IMR-90 (cell line): ENCODE measurements around the gene HIVEP1. TPM values are rescaled to one million over a fixed set of nuclear protein-coding genes. Genes with fewer than 3 reads are reported as not detected.

ENCODE experiments used
- ATAC-seq: fragments of 200-7000 bp; cut with Tn5 transposase; 2 replicates; pipeline ENCODE4 v1.9.1; 2020; ENCODE audit warnings: low read depth, mild to moderate bottlenecking, moderate library complexity
- BruUV-seq: library from RNA; stranded (reverse); fragments of 400-500 nt; replicated peaks from 2 replicates; lab custom pipeline; 2021; lab: Mats Ljungman, UMichigan
- CTCF ChIA-PET: fragments of 300-600 bp; formaldehyde crosslinking; extraction: SDS; loops from one replicate; lab custom pipeline; 2021; ENCODE audit warnings: antibody characterized with exemption; lab: Yijun Ruan, JAX
- POLR2A ChIA-PET: fragments of 300-600 bp; sonication (Branson Sonifier 250); formaldehyde crosslinking; loops from one replicate; lab custom pipeline; 2022; ENCODE audit warnings: antibody characterized with exemption; ENCODE audit not compliant: unreplicated experiment; lab: Charles Lee
- DNase-seq: peaks from one replicate; pipeline ENCODE4 v3.0.0; 2013
- H2AFZ ChIP-seq: replicated peaks from 2 replicates; pipeline ENCODE3; 2013; ENCODE audit warnings: low read length, mild to moderate bottlenecking; ENCODE audit not compliant: poor library complexity
- H2AK5ac ChIP-seq: 2 replicates; pipeline ENCODE4 v1.6.1; 2013; ENCODE audit warnings: low read depth, low read length, inconsistent platforms
- H2AK9ac ChIP-seq: replicated peaks from 2 replicates; pipeline ENCODE3; 2013; ENCODE audit warnings: mild to moderate bottlenecking, low read depth, low read length, moderate library complexity; ENCODE audit not compliant: poor library complexity
- H2BK120ac ChIP-seq: 2 replicates; pipeline ENCODE4 v1.6.1; 2013; ENCODE audit warnings: low read depth, low read length, inconsistent platforms
- H2BK15ac ChIP-seq: 3 replicates; pipeline ENCODE4 v1.6.1; 2013; ENCODE audit warnings: low read depth, low read length, inconsistent platforms
- H2BK20ac ChIP-seq: 2 replicates; pipeline ENCODE4 v1.6.1; 2013; ENCODE audit warnings: low read depth, mild to moderate bottlenecking, inconsistent platforms, low read length, moderate library complexity
- H2BK5ac ChIP-seq: 2 replicates; pipeline ENCODE4 v1.6.1; 2013; ENCODE audit warnings: mild to moderate bottlenecking, low read depth, low read length, inconsistent platforms; ENCODE audit not compliant: poor library complexity, severe bottlenecking
- H3K14ac ChIP-seq: replicated peaks from 2 replicates; pipeline ENCODE4 v1.6.1; 2013; ENCODE audit warnings: low read depth, low read length, inconsistent platforms
- H3K18ac ChIP-seq: 2 replicates; pipeline ENCODE4 v1.6.1; 2013; ENCODE audit warnings: low read depth, low read length, control low read depth
- H3K23ac ChIP-seq: 2 replicates; pipeline ENCODE4 v1.6.1; 2013; ENCODE audit warnings: low read depth, low read length, inconsistent platforms
- H3K27ac ChIP-seq: 2 replicates; pipeline ENCODE4 v1.5.1; 2013; ENCODE audit warnings: mild to moderate bottlenecking, control low read depth, low read length; ENCODE audit not compliant: insufficient read depth
- H3K27me3 ChIP-seq: 2 replicates; pipeline ENCODE4 v1.6.1; 2013; ENCODE audit warnings: low read length; ENCODE audit not compliant: control insufficient read depth, insufficient read depth
- H3K36me3 ChIP-seq: 2 replicates; pipeline ENCODE4 v1.6.1; 2013; ENCODE audit warnings: low read length, mixed read lengths; ENCODE audit not compliant: control insufficient read depth, insufficient read depth
- H3K4ac ChIP-seq: 2 replicates; pipeline ENCODE4 v1.6.1; 2013; ENCODE audit warnings: low read depth, low read length, inconsistent platforms
- H3K4me1 ChIP-seq: 2 replicates; pipeline ENCODE4 v1.6.1; 2013; ENCODE audit warnings: low read length, mixed read lengths; ENCODE audit not compliant: control insufficient read depth, insufficient read depth
- H3K4me2 ChIP-seq: 2 replicates; pipeline ENCODE4 v1.6.1; 2013; ENCODE audit warnings: low read depth, mild to moderate bottlenecking, control low read depth, low read length, moderate library complexity
- H3K4me3 ChIP-seq: 2 replicates; pipeline ENCODE4 v1.5.1; 2013; ENCODE audit warnings: low read depth, mild to moderate bottlenecking, control low read depth, low read length, moderate library complexity; ENCODE audit not compliant: insufficient read depth
- H3K56ac ChIP-seq: 2 replicates; pipeline ENCODE4 v1.6.1; 2013; ENCODE audit warnings: low read length, inconsistent platforms; ENCODE audit not compliant: insufficient read depth; ENCODE audit errors: extremely low read depth
- H3K79me1 ChIP-seq, 2 experiments: 2 replicates each; pipeline ENCODE4 v1.6.1; 2013; ENCODE audit warnings: low read length in 2 of 2, inconsistent platforms in 1 of 2, low read depth in 1 of 2
- H3K9ac ChIP-seq: 2 replicates; pipeline ENCODE4 v1.6.1; 2013; ENCODE audit warnings: low read depth, low read length, control low read depth
- H3K9me1 ChIP-seq: 2 replicates; pipeline ENCODE4 v1.6.1; 2013; ENCODE audit warnings: low read length, inconsistent platforms; ENCODE audit not compliant: insufficient read depth
- H3K9me3 ChIP-seq: 2 replicates; pipeline ENCODE4 v1.6.1; 2013; ENCODE audit warnings: low read length; ENCODE audit not compliant: control insufficient read depth, insufficient read depth
- H4K20me1 ChIP-seq: 2 replicates; pipeline ENCODE4 v1.6.1; 2013; ENCODE audit warnings: low read length, inconsistent platforms; ENCODE audit not compliant: insufficient read depth
- H4K5ac ChIP-seq: 2 replicates; pipeline ENCODE4 v1.6.1; 2013; ENCODE audit warnings: mild to moderate bottlenecking, low read depth, low read length, control low read depth
- H4K8ac ChIP-seq, 2 experiments: 2 replicates each; pipeline ENCODE4 v1.6.1; 2013; ENCODE audit warnings: low read depth in 2 of 2, low read length in 2 of 2, control low read depth in 1 of 2, inconsistent platforms in 1 of 2
- H4K91ac ChIP-seq: 2 replicates; pipeline ENCODE4 v1.6.1; 2013; ENCODE audit warnings: low read depth, low read length, inconsistent platforms; ENCODE audit not compliant: insufficient read depth
- RAD21 ChIP-seq: IDR thresholded peaks from 2 replicates; pipeline ENCODE4 v1.6.1; 2012; ENCODE audit warnings: low read length, improper control_type of control experiment
- RFX5 ChIP-seq: IDR thresholded peaks from 2 replicates; pipeline ENCODE4 v1.8.0; 2012; ENCODE audit warnings: low read depth, mild to moderate bottlenecking, low read length, moderate library complexity
- SMC3 ChIP-seq: fragments of 150-350 bp; IDR thresholded peaks from 2 replicates; pipeline ENCODE4 v1.6.1; 2016; ENCODE audit warnings: low read depth, mild to moderate bottlenecking, antibody characterized with exemption, low read length, moderate library complexity
- WGBS, 2 experiments: methylation state at CpG; one replicate each; pipeline versions ENCODE4 v1.1.5 to v1.1.7; 2013; ENCODE audit warnings: missing lambda C conversion rate in 2 of 2; ENCODE audit not compliant: insufficient read length in 1 of 2; ENCODE audit errors: extremely low coverage in 2 of 2; 5-methylcytosine and 5-hydroxymethylcytosine counted together
- dilution Hi-C: fragments of 300-500 bp; cut with HindIII; formaldehyde crosslinking; loops from one replicate; pipeline ENCODE4 v1.14.3; 2018; ENCODE audit warnings: low sequenced_read_pairs; ENCODE audit not compliant: unreplicated experiment
- in situ Hi-C: fragments of 300-500 bp; cut with MboI; formaldehyde crosslinking; loops from 3 replicates; pipeline ENCODE4 v1.14.3; 2019; ENCODE audit warnings: low sequenced_read_pairs, inconsistent platforms, mixed read lengths
- intact Hi-C: fragments of 100-400 bp; cut with micrococcal nuclease; formaldehyde crosslinking; loops from 2 replicates; pipeline ENCODE4 v1.10.0; 2022
- polyA plus RNA-seq, 3 experiments: library from polyadenylated mRNA; depleted of rRNA; stranded (reverse); fragments of >200 nt; gene quantifications; 2 replicates each; pipeline ENCODE4 v1.2.3, GENCODE V29; 2012; ENCODE audit warnings: low replicate concordance in 1 of 3
- total RNA-seq: library from RNA; depleted of rRNA; stranded (reverse); fragments of >200 nt; gene quantifications from 2 replicates; pipeline ENCODE4 v1.2.3, GENCODE V29; 2012
- TF ChIP-seq, protein P1 (sequence below): conservative IDR thresholded peaks from 2 replicates; pipeline ENCODE4 v1.5.1; 2012; ENCODE audit warnings: mild to moderate bottlenecking, low read depth, low read length, improper control_type of control experiment

Gene HIVEP1
- total and polyA plus RNA-seq, 2 of the 4 experiments (the other 2 are of a cell fraction): 13.0 to 17.2 TPM

DNA sequence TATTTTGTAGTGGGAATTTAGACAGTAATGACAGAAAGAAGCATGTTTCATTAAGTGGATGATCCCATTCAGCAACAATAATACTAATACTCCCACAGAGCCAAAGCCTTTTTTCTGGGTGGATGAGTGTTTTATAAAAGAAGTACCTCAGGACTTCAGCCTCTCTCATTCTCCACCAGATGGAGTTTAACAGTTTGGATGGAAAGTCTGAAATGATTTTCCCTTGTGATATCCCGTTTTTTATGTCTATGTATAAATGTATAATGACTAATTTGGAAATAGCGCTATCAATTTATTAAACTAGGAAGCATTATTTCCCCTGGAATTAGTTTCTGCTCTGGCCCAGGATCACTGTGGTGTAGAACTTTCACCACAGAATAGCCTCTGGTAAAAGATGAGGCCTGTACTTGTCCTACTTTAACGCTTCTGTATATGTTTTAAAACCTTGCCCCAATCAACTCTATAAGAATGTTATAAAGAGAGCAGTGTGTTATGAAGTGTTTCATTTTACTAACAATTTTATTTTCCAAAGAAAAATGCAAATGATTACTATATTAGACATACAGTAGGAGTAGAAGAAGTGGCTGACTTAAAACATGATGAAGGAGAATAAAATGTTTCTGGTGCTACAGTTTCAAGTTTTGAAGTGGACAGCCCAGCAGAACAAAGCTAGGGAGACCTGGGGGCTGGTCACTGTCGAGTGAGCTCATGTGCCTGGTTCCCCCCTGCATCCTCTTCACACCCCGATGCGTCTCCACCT lies 135.6 kb downstream of the HIVEP1 start:
- H3K4ac ChIP-seq: peak overlapping the region; percentile 74
- DNase-seq: peak; percentile 37
- no peak overlapping the region for H3K4me3 ChIP-seq
- BruUV-seq: no TSS peak
- no peak overlapping the region; the same call in 1 of the 2 replicates for H3K56ac ChIP-seq
- H3K79me1 ChIP-seq: peaks cover 0 to 12% of the 10 kb centered on the region in 2 experiments; a peak in 3 of 4 replicates
- peak overlapping the region; percentile 68 for H2BK5ac ChIP-seq
- H3K4me2 ChIP-seq: peak overlapping the region; percentile 60; the same call in 1 of the 2 replicates
- H2BK15ac ChIP-seq: 0 out of 3 replicates have a peak overlapping the region, but pooled peaks have one; percentile 19
- H3K4me1 ChIP-seq: peaks cover 12% of the 10 kb centered on the region
- peak overlapping the region; percentile 64 for H3K14ac ChIP-seq
- peak overlapping the region; percentile 79 for H2BK120ac ChIP-seq
- peak overlapping the region; percentile 54; the same call in 1 of the 2 replicates for H2BK20ac ChIP-seq
- H2AFZ ChIP-seq: peak overlapping the region; percentile 36
- H2AK9ac ChIP-seq: peak overlapping the region; percentile 53
- TF ChIP-seq SMC3: 0 out of 2 replicates have a peak, but pooled peaks have one; percentile 29
- TF ChIP-seq, protein P1, sequence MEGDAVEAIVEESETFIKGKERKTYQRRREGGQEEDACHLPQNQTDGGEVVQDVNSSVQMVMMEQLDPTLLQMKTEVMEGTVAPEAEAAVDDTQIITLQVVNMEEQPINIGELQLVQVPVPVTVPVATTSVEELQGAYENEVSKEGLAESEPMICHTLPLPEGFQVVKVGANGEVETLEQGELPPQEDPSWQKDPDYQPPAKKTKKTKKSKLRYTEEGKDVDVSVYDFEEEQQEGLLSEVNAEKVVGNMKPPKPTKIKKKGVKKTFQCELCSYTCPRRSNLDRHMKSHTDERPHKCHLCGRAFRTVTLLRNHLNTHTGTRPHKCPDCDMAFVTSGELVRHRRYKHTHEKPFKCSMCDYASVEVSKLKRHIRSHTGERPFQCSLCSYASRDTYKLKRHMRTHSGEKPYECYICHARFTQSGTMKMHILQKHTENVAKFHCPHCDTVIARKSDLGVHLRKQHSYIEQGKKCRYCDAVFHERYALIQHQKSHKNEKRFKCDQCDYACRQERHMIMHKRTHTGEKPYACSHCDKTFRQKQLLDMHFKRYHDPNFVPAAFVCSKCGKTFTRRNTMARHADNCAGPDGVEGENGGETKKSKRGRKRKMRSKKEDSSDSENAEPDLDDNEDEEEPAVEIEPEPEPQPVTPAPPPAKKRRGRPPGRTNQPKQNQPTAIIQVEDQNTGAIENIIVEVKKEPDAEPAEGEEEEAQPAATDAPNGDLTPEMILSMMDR: peak; percentile 30; the same call in 1 of the 2 replicates
- peak; percentile 18; the same call in 1 of the 2 replicates for TF ChIP-seq RAD21
- TF ChIP-seq RFX5: no peak
- no peaks in the 10 kb centered on the region for H3K9me3 ChIP-seq
- no CpG with 5 or more reads among the region's 6 CpGs for WGBS, 2 experiments
- ChIA-PET POLR2A (no interaction called here), CTCF (interaction anchor here (0.7 to 0.8 kb wide), 2 partner anchors 36 to 141 kb away, joined by 3 to 4 read pairs; no protein-coding TSS in a partner anchor)
- H3K9me1 ChIP-seq: peaks cover 9% of the 10 kb centered on the region
- no peaks in the 10 kb centered on the region for H3K27me3 ChIP-seq
- ATAC-seq: peak; percentile 36
- H4K20me1 ChIP-seq: no peaks in the 10 kb centered on the region
- H3K18ac ChIP-seq: peak overlapping the region; percentile 51; the same call in 1 of the 2 replicates
- peak overlapping the region; percentile 32; the same call in 1 of the 2 replicates for H4K91ac ChIP-seq
- dilution Hi-C loops: no loop called here
- no peaks in the 10 kb centered on the region; the same call in 1 of the 2 replicates for H3K36me3 ChIP-seq
- H3K27ac ChIP-seq: peak overlapping the region; percentile 51; the same call in 1 of the 2 replicates
- peak overlapping the region; percentile 28; the same call in 1 of the 2 replicates for H3K9ac ChIP-seq
- peak overlapping the region in 1 of 2 experiments; percentile 29; a peak in 1 of 4 replicates for H4K8ac ChIP-seq
- in situ Hi-C loops: no loop called here
- H2AK5ac ChIP-seq: peak overlapping the region; percentile 79
- intact Hi-C loops: loop anchor here (5.0 kb wide), 4 partner anchors 85 to 560 kb away; partner anchors contain the start of gene EDN1
- no peak overlapping the region for H4K5ac ChIP-seq
- H3K23ac ChIP-seq: peak overlapping the region; percentile 76; the same call in 1 of the 2 replicates
